ENCODE data around the gene CCDC102B.

CCDC102B gene

DNA sequence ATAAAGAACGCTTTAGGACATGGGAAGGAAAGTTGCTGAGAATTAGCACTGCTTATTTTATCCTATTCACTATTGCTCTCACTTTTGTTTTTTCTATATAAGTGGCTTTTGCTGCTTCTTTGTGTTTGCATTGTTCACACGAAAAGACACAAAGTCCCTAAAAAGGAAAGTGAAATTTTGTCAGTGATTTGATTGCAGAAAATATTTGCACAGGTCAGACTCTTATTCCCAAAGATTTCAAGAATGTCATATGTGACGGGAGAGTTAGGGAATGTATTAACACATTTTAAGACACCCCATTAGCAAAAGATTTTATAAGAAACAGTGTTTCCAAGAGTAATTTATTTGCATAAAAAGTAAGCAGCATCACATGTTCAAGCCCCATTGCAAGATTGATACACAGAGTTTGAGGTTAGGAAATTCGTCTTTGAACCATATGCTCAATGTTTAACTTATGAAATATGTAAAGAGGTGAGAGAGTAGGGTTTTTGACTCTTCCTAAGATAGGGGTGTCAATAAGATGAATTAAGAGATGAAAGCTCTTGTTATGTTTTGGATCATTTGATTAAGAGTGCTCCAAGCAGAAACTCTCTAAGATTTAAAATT is 57.0 kb downstream of the CCDC102B start:
- H3K9ac ChIP-seq (ENCODE audit: low read length): no peak overlapping the region
- no peaks in the 10 kb centered on the region for H3K9me3 ChIP-seq (ENCODE audit: insufficient read depth, low read length)
- H3K9me2 ChIP-seq (replicated peaks; ENCODE audit: insufficient read depth, low read length): no peaks in the 10 kb centered on the region
- no peaks in the 10 kb centered on the region for H3F3A ChIP-seq (ENCODE audit: insufficient read depth)
- H3K79me2 ChIP-seq (ENCODE audit: insufficient read depth, low read length): no peaks in the 10 kb centered on the region
- peak overlapping the region; percentile 31 for H2AFZ ChIP-seq (ENCODE audit: low read depth, low read length, severe bottlenecking)
- H3K27ac ChIP-seq (ENCODE audit: low read depth, low read length): no peak overlapping the region
- no peak overlapping the region for H3K4me3 ChIP-seq (ENCODE audit: insufficient read depth, low read length, poor library complexity, severe bottlenecking)
- no peak overlapping the region for H3K4me2 ChIP-seq (ENCODE audit: low read depth, low read length, poor library complexity, severe bottlenecking)
- no peaks in the 10 kb centered on the region for H4K20me1 ChIP-seq (ENCODE audit: low read depth, low read length)
- no peaks in the 10 kb centered on the region for H3K36me3 ChIP-seq (ENCODE audit: low read length)
- no peaks in the 10 kb centered on the region for H3K27me3 ChIP-seq (ENCODE audit: low read length)
- TF ChIP-seq EZH2phosphoT487 (conservative IDR thresholded peaks at IDR 0.05; ENCODE audit: low read length): no peak
- TF ChIP-seq, protein P1, sequence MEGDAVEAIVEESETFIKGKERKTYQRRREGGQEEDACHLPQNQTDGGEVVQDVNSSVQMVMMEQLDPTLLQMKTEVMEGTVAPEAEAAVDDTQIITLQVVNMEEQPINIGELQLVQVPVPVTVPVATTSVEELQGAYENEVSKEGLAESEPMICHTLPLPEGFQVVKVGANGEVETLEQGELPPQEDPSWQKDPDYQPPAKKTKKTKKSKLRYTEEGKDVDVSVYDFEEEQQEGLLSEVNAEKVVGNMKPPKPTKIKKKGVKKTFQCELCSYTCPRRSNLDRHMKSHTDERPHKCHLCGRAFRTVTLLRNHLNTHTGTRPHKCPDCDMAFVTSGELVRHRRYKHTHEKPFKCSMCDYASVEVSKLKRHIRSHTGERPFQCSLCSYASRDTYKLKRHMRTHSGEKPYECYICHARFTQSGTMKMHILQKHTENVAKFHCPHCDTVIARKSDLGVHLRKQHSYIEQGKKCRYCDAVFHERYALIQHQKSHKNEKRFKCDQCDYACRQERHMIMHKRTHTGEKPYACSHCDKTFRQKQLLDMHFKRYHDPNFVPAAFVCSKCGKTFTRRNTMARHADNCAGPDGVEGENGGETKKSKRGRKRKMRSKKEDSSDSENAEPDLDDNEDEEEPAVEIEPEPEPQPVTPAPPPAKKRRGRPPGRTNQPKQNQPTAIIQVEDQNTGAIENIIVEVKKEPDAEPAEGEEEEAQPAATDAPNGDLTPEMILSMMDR (IDR thresholded peaks at IDR 0.05; ENCODE audit: insufficient read depth, low read length, poor library complexity, severe bottlenecking): no peak

DNA sequence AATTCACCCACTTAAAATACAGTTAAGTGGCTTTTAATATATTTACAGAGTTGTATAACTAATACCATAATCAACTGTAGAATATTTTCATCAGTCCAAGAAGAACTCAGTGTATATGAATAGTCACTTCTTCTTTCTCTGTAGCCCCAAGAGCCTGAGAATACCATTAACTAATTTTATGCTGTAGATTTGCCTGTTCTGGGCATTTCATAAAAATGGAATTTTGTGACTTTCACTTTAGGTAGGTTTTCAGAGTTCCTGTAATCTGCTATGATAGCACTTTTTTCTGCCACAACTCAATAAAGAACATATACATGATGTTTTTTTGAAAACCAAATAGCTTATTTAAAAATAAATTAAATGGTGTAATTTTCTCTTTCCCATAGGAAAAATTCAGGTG is 57.6 kb downstream of the CCDC102B start:
- no peak overlapping the region for H2AFZ ChIP-seq (ENCODE audit: low read depth, low read length, severe bottlenecking)
- H3K36me3 ChIP-seq (ENCODE audit: low read length): no peaks in the 10 kb centered on the region
- H3K79me2 ChIP-seq (ENCODE audit: insufficient read depth, low read length): no peaks in the 10 kb centered on the region
- no peaks in the 10 kb centered on the region for H3K27me3 ChIP-seq (ENCODE audit: low read length)
- H3K9me2 ChIP-seq (replicated peaks; ENCODE audit: insufficient read depth, low read length): no peaks in the 10 kb centered on the region
- no peaks in the 10 kb centered on the region for H3K9me3 ChIP-seq (ENCODE audit: insufficient read depth, low read length)
- no peak overlapping the region for H3K9ac ChIP-seq (ENCODE audit: low read length)
- H3K4me3 ChIP-seq (ENCODE audit: insufficient read depth, low read length, poor library complexity, severe bottlenecking): no peak overlapping the region
- no peak overlapping the region for H3K27ac ChIP-seq (ENCODE audit: low read depth, low read length)
- no peaks in the 10 kb centered on the region for H4K20me1 ChIP-seq (ENCODE audit: low read depth, low read length)
- H3F3A ChIP-seq (ENCODE audit: insufficient read depth): no peaks in the 10 kb centered on the region
- TF ChIP-seq, protein P1 (IDR thresholded peaks at IDR 0.05; ENCODE audit: insufficient read depth, low read length, poor library complexity, severe bottlenecking): no peak
- no peak for TF ChIP-seq EZH2phosphoT487 (conservative IDR thresholded peaks at IDR 0.05; ENCODE audit: low read length)
- H3K4me2 ChIP-seq (ENCODE audit: low read depth, low read length, poor library complexity, severe bottlenecking): no peak overlapping the region

DNA sequence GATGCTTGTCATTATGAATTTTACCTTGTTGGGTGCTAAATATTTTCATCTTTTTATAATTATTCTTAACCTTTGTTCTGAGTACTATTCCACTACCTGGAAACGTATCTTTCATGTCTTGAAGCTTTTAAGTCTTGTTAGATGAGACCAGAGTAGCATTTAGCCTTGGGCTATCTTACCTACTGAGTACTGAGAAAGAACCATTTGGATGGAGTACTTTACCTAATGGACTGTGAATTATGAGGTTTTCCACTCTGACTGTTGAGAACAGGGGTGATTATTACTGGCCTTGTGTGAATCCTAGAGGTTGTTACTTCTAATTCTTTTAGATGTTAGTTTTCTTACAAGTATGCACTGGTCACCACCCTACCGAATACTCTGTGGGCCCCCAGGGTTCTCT is 63.5 kb downstream of the CCDC102B start:
- no peaks in the 10 kb centered on the region for H3K36me3 ChIP-seq (ENCODE audit: low read length)
- no peak for TF ChIP-seq EZH2phosphoT487 (conservative IDR thresholded peaks at IDR 0.05; ENCODE audit: low read length)
- TF ChIP-seq, protein P1 (IDR thresholded peaks at IDR 0.05; ENCODE audit: insufficient read depth, low read length, poor library complexity, severe bottlenecking): no peak
- no peak overlapping the region for H3K4me2 ChIP-seq (ENCODE audit: low read depth, low read length, poor library complexity, severe bottlenecking)
- H3K9me2 ChIP-seq (replicated peaks; ENCODE audit: insufficient read depth, low read length): no peaks in the 10 kb centered on the region
- no peaks in the 10 kb centered on the region for H3F3A ChIP-seq (ENCODE audit: insufficient read depth)
- H3K79me2 ChIP-seq (ENCODE audit: insufficient read depth, low read length): no peaks in the 10 kb centered on the region
- no peak overlapping the region for H3K27ac ChIP-seq (ENCODE audit: low read depth, low read length)
- no peaks in the 10 kb centered on the region for H3K9me3 ChIP-seq (ENCODE audit: insufficient read depth, low read length)
- no peak overlapping the region for H2AFZ ChIP-seq (ENCODE audit: low read depth, low read length, severe bottlenecking)
- H3K4me3 ChIP-seq (ENCODE audit: insufficient read depth, low read length, poor library complexity, severe bottlenecking): no peak overlapping the region
- H3K27me3 ChIP-seq (ENCODE audit: low read length): no peaks in the 10 kb centered on the region
- no peak overlapping the region for H3K9ac ChIP-seq (ENCODE audit: low read length)
- peaks cover 4% of the 10 kb centered on the region; the same call in 1 of the 2 replicates for H4K20me1 ChIP-seq (ENCODE audit: low read depth, low read length)

Measured in SU-DHL-6 (cell line).